ENCODE measurements around the gene TANC1.

Gene TANC1

GRCh38 chr2:159060518-159060917 lies 92.1 kb downstream of the TANC1 start:
- Histone ChIP-seq H3K4me1 (ENCODE audit: insufficient read depth, low read length) (no peaks in the 10 kb centered on the region), H3K4me3 (ENCODE audit: low read depth in 1 of 2, low read length in 2 of 2) (no peak overlapping the region), H3K79me2 (ENCODE audit: insufficient read depth, low read length) (no peaks in the 10 kb centered on the region), H3K9ac (ENCODE audit: low read depth, low read length) (no peak overlapping the region), H3K27ac (ENCODE audit: low read length) (no peak overlapping the region), H3K27me3 (ENCODE audit: insufficient read depth, low read length, poor library complexity) (no peaks in the 10 kb centered on the region), H3K4me2 (ENCODE audit: insufficient read depth, low read length) (no peak overlapping the region), H4K20me1 (ENCODE audit: insufficient read depth, low read length) (no peaks in the 10 kb centered on the region), H2AFZ (ENCODE audit: low read depth, low read length) (no peak overlapping the region), H3K36me3 (ENCODE audit: insufficient read depth, low read length) (no peaks in the 10 kb centered on the region), H3K9me3 (ENCODE audit: insufficient read depth, low read length, severe bottlenecking) (no peaks in the 10 kb centered on the region)
- DNase-seq, result no peak
- no peak for TF ChIP-seq EZH2 (IDR thresholded peaks at IDR 0.05; ENCODE audit: borderline replicate concordance, low read depth, low read length, severe bottlenecking)
- TF ChIP-seq, protein P1, sequence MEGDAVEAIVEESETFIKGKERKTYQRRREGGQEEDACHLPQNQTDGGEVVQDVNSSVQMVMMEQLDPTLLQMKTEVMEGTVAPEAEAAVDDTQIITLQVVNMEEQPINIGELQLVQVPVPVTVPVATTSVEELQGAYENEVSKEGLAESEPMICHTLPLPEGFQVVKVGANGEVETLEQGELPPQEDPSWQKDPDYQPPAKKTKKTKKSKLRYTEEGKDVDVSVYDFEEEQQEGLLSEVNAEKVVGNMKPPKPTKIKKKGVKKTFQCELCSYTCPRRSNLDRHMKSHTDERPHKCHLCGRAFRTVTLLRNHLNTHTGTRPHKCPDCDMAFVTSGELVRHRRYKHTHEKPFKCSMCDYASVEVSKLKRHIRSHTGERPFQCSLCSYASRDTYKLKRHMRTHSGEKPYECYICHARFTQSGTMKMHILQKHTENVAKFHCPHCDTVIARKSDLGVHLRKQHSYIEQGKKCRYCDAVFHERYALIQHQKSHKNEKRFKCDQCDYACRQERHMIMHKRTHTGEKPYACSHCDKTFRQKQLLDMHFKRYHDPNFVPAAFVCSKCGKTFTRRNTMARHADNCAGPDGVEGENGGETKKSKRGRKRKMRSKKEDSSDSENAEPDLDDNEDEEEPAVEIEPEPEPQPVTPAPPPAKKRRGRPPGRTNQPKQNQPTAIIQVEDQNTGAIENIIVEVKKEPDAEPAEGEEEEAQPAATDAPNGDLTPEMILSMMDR (IDR thresholded peaks at IDR 0.05; ENCODE audit: borderline replicate concordance, extremely low read depth, low read length, poor library complexity, severe bottlenecking), result no peak
- ATAC-seq (ENCODE audit: insufficient read depth, low read depth), result no peak

- H3K27ac ChIP-seq (ENCODE audit: low read length), result no peak overlapping the region
- no peak for DNase-seq
Observed at GRCh38 chr2:159063677-159064076, 95.2 kb downstream of the TANC1 start.

GRCh38 chr2:159064446-159065301 lies 96.2 kb downstream of the TANC1 start:
- H3K27ac ChIP-seq (ENCODE audit: low read length), result no peak overlapping the region
- DNase-seq, result no peak
- no peaks in the 10 kb centered on the region for H3K27me3 ChIP-seq (ENCODE audit: insufficient read depth, low read length, poor library complexity)
- ATAC-seq (ENCODE audit: insufficient read depth, low read depth), result no peak
- H4K20me1 ChIP-seq (ENCODE audit: insufficient read depth, low read length), result no peaks in the 10 kb centered on the region
- H3K9ac ChIP-seq (ENCODE audit: low read depth, low read length), result no peak overlapping the region
- H3K4me2 ChIP-seq (ENCODE audit: insufficient read depth, low read length), result no peak overlapping the region
- TF ChIP-seq, protein P1 (IDR thresholded peaks at IDR 0.05; ENCODE audit: borderline replicate concordance, extremely low read depth, low read length, poor library complexity, severe bottlenecking), result no peak
- TF ChIP-seq EZH2 (IDR thresholded peaks at IDR 0.05; ENCODE audit: borderline replicate concordance, low read depth, low read length, severe bottlenecking), result no peak
- H3K4me3 ChIP-seq (ENCODE audit: low read depth in 1 of 2, low read length in 2 of 2), result no peak overlapping the region
- H3K79me2 ChIP-seq (ENCODE audit: insufficient read depth, low read length), result no peaks in the 10 kb centered on the region
- H2AFZ ChIP-seq (ENCODE audit: low read depth, low read length), result no peak overlapping the region
- H3K36me3 ChIP-seq (ENCODE audit: insufficient read depth, low read length), result no peaks in the 10 kb centered on the region
- H3K9me3 ChIP-seq (ENCODE audit: insufficient read depth, low read length, severe bottlenecking), result no peaks in the 10 kb centered on the region
- no peaks in the 10 kb centered on the region for H3K4me1 ChIP-seq (ENCODE audit: insufficient read depth, low read length)

More at GRCh38 chr2:159063677-159064076, 95.2 kb downstream of the TANC1 start:
- Histone ChIP-seq H3K79me2 (ENCODE audit: insufficient read depth, low read length) (no peaks in the 10 kb centered on the region), H3K36me3 (ENCODE audit: insufficient read depth, low read length) (no peaks in the 10 kb centered on the region), H3K4me2 (ENCODE audit: insufficient read depth, low read length) (no peak overlapping the region), H2AFZ (ENCODE audit: low read depth, low read length) (no peak overlapping the region), H3K27me3 (ENCODE audit: insufficient read depth, low read length, poor library complexity) (no peaks in the 10 kb centered on the region), H3K9me3 (ENCODE audit: insufficient read depth, low read length, severe bottlenecking) (no peaks in the 10 kb centered on the region), H3K4me1 (ENCODE audit: insufficient read depth, low read length) (no peaks in the 10 kb centered on the region), H3K4me3 (ENCODE audit: low read depth in 1 of 2, low read length in 2 of 2) (no peak overlapping the region), H3K9ac (ENCODE audit: low read depth, low read length) (no peak overlapping the region), H4K20me1 (ENCODE audit: insufficient read depth, low read length) (no peaks in the 10 kb centered on the region)
- ATAC-seq (ENCODE audit: insufficient read depth, low read depth), result no peak
- no peak for TF ChIP-seq EZH2 (IDR thresholded peaks at IDR 0.05; ENCODE audit: borderline replicate concordance, low read depth, low read length, severe bottlenecking)
- TF ChIP-seq, protein P1 (IDR thresholded peaks at IDR 0.05; ENCODE audit: borderline replicate concordance, extremely low read depth, low read length, poor library complexity, severe bottlenecking), result no peak

Data from DND-41 (cell line).